Measurements from ENCODE around the gene PLEKHG1.

GRCh38 chr6:150620244-150620643, 20.6 kb downstream of the PLEKHG1 start:
- TF ChIP-seq CTCF (IDR thresholded peaks at IDR 0.05; ENCODE audit: poor library complexity) (no peak), EZH2phosphoT487 (IDR thresholded peaks at IDR 0.05; ENCODE audit: low read depth, severe bottlenecking, unreplicated experiment) (no peak)
